Caco-2 (cell line): ENCODE measurements around the gene MEGF6. TPM values are rescaled to one million over a fixed set of nuclear protein-coding genes. Genes with fewer than 3 reads are reported as not detected.

ENCODE experiments used
- BruUV-seq: library from RNA; stranded (reverse); fragments of 400-500 nt; replicated peaks from 2 replicates; lab custom pipeline; 2021; lab: Mats Ljungman, UMichigan
- CTCF ChIA-PET: fragments of 300-600 bp; sonication (Branson Sonifier 250); formaldehyde crosslinking; loops from one replicate; lab custom pipeline; 2022; ENCODE audit warnings: antibody characterized with exemption; lab: Charles Lee
- POLR2A ChIA-PET: fragments of 300-600 bp; sonication (Branson Sonifier 250); formaldehyde crosslinking; loops from one replicate; lab custom pipeline; 2022; ENCODE audit warnings: antibody characterized with exemption; lab: Charles Lee
- DNase-seq, 2 experiments: peaks; one replicate each; pipeline versions ENCODE4 v3.0.0 to v3.0.0-alpha.2; 2020 to 2022
- H3K27me3 ChIP-seq: replicated peaks from 2 replicates; pipeline ENCODE4 v1.6.0; 2011; ENCODE audit warnings: low read length; ENCODE audit not compliant: control insufficient read depth, insufficient read depth
- H3K36me3 ChIP-seq: 2 replicates; pipeline ENCODE4 v1.5.1; 2011; ENCODE audit warnings: low read length; ENCODE audit not compliant: control insufficient read depth, insufficient read depth
- H3K4me1 ChIP-seq: fragments of 250-450 bp; sonication (Bioruptor Pico); 2 replicates; pipeline ENCODE4 v1.5.1; 2020; ENCODE audit warnings: mild to moderate bottlenecking
- H3K4me3 ChIP-seq: 2 replicates; pipeline ENCODE4 v1.5.1; 2011; ENCODE audit warnings: low read depth, mild to moderate bottlenecking, control low read depth, low read length
- H3K9me3 ChIP-seq: fragments of 250-450 bp; sonication (Bioruptor Pico); 2 replicates; pipeline ENCODE4 v1.5.1; 2020; ENCODE audit warnings: mild to moderate bottlenecking, moderate library complexity
- H3K27ac Mint-ChIP-seq: one replicate; pipeline ENCODE4 v1.8.0; 2022; ENCODE audit warnings: mixed read lengths; ENCODE audit not compliant: unreplicated experiment
- H3K27me3 Mint-ChIP-seq: one replicate; pipeline ENCODE4 v1.8.0; 2022; ENCODE audit warnings: mixed read lengths; ENCODE audit not compliant: insufficient read depth, unreplicated experiment
- H3K36me3 Mint-ChIP-seq: one replicate; pipeline ENCODE4 v1.8.0; 2022; ENCODE audit warnings: mild to moderate bottlenecking, mixed read lengths; ENCODE audit not compliant: insufficient read depth, unreplicated experiment
- H3K4me1 Mint-ChIP-seq: one replicate; pipeline ENCODE4 v1.8.0; 2022; ENCODE audit warnings: low read depth, mixed read lengths; ENCODE audit not compliant: unreplicated experiment
- H3K4me3 Mint-ChIP-seq: one replicate; pipeline ENCODE4 v1.8.0; 2022; ENCODE audit warnings: mild to moderate bottlenecking, moderate library complexity, mixed read lengths; ENCODE audit not compliant: unreplicated experiment
- H3K9me3 Mint-ChIP-seq: one replicate; pipeline ENCODE4 v1.8.0; 2022; ENCODE audit warnings: mixed read lengths; ENCODE audit not compliant: unreplicated experiment
- intact Hi-C: fragments of 100-400 bp; cut with micrococcal nuclease; formaldehyde crosslinking; loops from one replicate; pipeline ENCODE4 v1.10.0; 2022; ENCODE audit not compliant: unreplicated experiment
- total RNA-seq: library from RNA; stranded (reverse); gene quantifications from 2 replicates; pipeline ENCODE4 v1.2.3, GENCODE V29; 2022
- TF ChIP-seq, protein P1 (sequence below), 2 experiments: fragments of 200-600 bp in 1 of 2; IDR thresholded peaks; 1 replicate in 1 of 2; 2 replicates in 1 of 2; pipeline versions ENCODE4 v1.5.1 to v1.8.0; 2011 to 2022; ENCODE audit warnings: antibody characterized with exemption in 1 of 2, control low read depth in 1 of 2, inconsistent platforms in 1 of 2, low read depth in 1 of 2, low read length in 1 of 2, mild to moderate bottlenecking in 1 of 2, moderate library complexity in 1 of 2; ENCODE audit not compliant: insufficient read depth in 1 of 2, severe bottlenecking in 1 of 2, unreplicated experiment in 1 of 2

Gene MEGF6
- total RNA-seq, 1 experiment from 2014 or later = 13.3 TPM

DNA sequence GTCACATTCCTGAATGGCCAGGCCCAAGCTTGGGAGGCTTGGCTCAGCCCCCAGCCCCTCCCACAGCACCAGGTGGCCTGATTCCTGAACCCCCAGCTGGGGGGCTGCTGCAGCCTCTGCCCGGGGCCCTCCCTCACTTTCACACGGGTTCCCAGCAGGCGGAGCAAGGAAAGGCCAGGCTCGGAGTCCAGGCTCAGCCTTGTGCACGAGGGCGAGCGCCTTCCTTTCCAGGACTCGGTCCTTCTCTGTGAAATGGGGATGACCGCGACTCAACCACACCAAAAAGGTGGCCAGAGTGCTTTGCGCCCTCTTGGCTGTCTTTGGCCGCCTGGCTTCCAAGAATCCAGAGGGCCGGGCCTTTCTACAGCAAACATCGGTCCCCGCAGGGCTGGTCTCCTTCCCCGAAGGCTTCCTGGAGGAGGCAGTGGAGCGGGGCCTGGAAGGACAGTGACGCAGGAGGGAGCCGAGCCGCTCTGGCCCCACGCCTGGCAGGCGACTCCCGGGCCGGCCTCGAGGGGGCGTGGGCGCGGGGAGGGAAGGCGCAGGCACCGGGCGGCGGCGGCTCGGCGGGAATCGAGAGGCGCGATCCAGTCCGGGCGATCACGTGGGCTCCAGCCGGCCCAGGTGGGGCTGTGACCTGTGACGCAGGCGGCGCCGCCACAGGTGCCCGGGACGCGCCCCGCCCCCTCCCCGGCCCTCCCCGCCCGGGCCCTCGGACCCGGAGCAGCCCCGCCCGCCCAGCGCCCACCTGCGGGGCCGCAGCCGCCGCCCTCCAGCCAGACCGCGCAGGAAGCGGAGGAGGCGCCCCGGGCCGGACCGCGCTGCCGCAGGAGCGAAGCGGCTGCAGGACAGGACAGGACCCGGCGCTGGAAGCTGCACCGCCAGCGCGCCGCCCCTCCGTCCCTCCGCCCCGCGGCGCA lies 157.2 kb downstream of the MEGF6 start, which contains the start of gene ARHGEF16:
Gene ARHGEF16, plus strand, starts transcription at position 775 of the 920 bp plus-strand sequence. CDS start 8,420 bp downstream, outside the sequence.
- Mint-ChIP-seq H3K4me3 (peak within 1 kb of the TSS; percentile 80), H3K9me3 (no peaks in the 10 kb centered on the region), H3K27me3 (no peaks in the 10 kb centered on the region), H3K36me3 (peaks cover 7% of the 10 kb centered on the region), H3K27ac (peak within 1 kb of the TSS; percentile 79), H3K4me1 (peaks cover 16% of the 10 kb centered on the region)
- intact Hi-C loops = loop anchor here (1.0 to 2.0 kb wide), 3 partner anchors 17 to 165 kb away; no protein-coding TSS in a partner anchor
- TF ChIP-seq, protein P1, sequence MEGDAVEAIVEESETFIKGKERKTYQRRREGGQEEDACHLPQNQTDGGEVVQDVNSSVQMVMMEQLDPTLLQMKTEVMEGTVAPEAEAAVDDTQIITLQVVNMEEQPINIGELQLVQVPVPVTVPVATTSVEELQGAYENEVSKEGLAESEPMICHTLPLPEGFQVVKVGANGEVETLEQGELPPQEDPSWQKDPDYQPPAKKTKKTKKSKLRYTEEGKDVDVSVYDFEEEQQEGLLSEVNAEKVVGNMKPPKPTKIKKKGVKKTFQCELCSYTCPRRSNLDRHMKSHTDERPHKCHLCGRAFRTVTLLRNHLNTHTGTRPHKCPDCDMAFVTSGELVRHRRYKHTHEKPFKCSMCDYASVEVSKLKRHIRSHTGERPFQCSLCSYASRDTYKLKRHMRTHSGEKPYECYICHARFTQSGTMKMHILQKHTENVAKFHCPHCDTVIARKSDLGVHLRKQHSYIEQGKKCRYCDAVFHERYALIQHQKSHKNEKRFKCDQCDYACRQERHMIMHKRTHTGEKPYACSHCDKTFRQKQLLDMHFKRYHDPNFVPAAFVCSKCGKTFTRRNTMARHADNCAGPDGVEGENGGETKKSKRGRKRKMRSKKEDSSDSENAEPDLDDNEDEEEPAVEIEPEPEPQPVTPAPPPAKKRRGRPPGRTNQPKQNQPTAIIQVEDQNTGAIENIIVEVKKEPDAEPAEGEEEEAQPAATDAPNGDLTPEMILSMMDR (IDR thresholded peaks at IDR 0.05; ENCODE audit: insufficient read depth in 1 of 2, low read depth in 1 of 2, low read length in 1 of 2, severe bottlenecking in 1 of 2, unreplicated experiment in 1 of 2) = peak; percentile 48 to 54
- no peaks in the 10 kb centered on the region for H3K27me3 ChIP-seq
- CTCF ChIA-PET = interaction anchor here (0.5 to 2.5 kb wide), 23 partner anchors 9 to 1039 kb away, joined by 3 to 173 read pairs (median 5); no protein-coding TSS in a partner anchor
- BruUV-seq = TSS peak; percentile 75
- H3K4me3 ChIP-seq = peak within 1 kb of the TSS; percentile 71
- H3K9me3 ChIP-seq = no peaks in the 10 kb centered on the region
- peaks cover 55% of the 10 kb centered on the region for H3K4me1 ChIP-seq
- POLR2A ChIA-PET = interaction anchor here (1.2 to 2.5 kb wide), 2 partner anchors 17 to 28 kb away, joined by 3 to 31 read pairs; no protein-coding TSS in a partner anchor
- peak; percentile 90 to 92 for DNase-seq
- H3K36me3 ChIP-seq = no peaks in the 10 kb centered on the region; the same call in 1 of the 2 replicates

DNA sequence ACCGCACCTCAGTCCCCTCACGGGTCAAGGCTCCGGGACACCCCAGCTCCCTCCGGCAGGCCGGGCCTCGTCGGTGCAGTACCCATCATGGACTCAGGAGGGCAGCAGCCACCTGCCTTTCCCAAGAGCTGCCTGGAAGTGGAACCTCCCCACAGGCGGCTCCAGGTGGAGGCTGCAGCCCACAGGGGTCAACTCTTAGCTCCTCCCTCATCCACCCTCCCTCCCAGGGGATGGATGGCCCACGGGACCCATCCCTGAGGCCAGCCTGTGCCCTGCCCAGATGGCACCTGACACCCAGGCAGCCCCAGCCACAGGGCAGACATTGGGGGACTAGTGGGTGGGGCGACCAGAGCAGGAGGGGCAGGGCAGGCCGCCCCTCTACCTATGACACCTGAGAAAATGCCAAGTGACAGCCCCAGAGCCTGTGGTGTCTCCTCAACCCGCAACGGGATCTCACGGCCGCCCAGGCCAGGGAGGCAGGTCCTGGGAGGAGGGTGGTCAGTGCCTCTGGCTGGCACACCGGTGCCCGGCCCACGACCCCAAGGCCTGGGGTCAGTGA lies 158.0 kb downstream of the MEGF6 start:
- intact Hi-C loops = loop anchor here (1.0 to 2.0 kb wide), 3 partner anchors 18 to 166 kb away; no protein-coding TSS in a partner anchor
- Histone ChIP-seq H3K4me1 (peaks cover 47% of the 10 kb centered on the region), H3K27me3 (no peaks in the 10 kb centered on the region), H3K4me3 (no peak overlapping the region), H3K9me3 (no peaks in the 10 kb centered on the region), H3K36me3 (no peaks in the 10 kb centered on the region; the same call in 1 of the 2 replicates)
- Mint-ChIP-seq H3K4me1 (peaks cover 7% of the 10 kb centered on the region), H3K9me3 (peaks cover 2% of the 10 kb centered on the region), H3K27ac (no peak overlapping the region), H3K36me3 (peaks cover 5% of the 10 kb centered on the region), H3K27me3 (no peaks in the 10 kb centered on the region), H3K4me3 (peak overlapping the region; percentile 62)
- peak; percentile 84 to 89 for DNase-seq
- TF ChIP-seq, protein P1 (IDR thresholded peaks at IDR 0.05; ENCODE audit: insufficient read depth in 1 of 2, low read depth in 1 of 2, low read length in 1 of 2, severe bottlenecking in 1 of 2, unreplicated experiment in 1 of 2) = peak; percentile 88 to 89
- ChIA-PET CTCF (interaction anchor here (0.5 to 2.5 kb wide), 30 partner anchors 9 to 1865 kb away, joined by 3 to 173 read pairs (median 4); no protein-coding TSS in a partner anchor), POLR2A (interaction anchor here (0.9 to 2.5 kb wide), 3 partner anchors 18 to 28 kb away, joined by 3 to 31 read pairs (median 3); no protein-coding TSS in a partner anchor)
- no TSS peak for BruUV-seq

DNA sequence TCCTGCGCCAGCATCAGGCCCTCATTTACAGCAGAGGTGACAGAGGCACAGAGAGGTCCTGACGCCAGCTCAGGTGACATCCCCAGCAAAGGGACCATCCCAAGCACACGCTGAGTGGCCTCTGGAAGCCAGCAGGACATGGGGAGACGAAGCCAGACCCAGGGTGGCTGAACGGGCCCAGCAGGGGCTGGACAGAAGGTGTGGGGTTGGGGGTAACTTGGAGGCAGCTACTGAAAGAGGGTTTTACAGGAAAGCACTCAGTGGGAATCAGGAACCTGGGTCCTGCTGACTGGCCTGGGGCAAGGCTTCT lies 158.5 kb downstream of the MEGF6 start:
- Histone ChIP-seq H3K27me3 (no peaks in the 10 kb centered on the region), H3K4me1 (peaks cover 42% of the 10 kb centered on the region), H3K36me3 (no peaks in the 10 kb centered on the region; the same call in 1 of the 2 replicates), H3K9me3 (no peaks in the 10 kb centered on the region), H3K4me3 (no peak overlapping the region)
- BruUV-seq = no TSS peak
- Mint-ChIP-seq H3K9me3 (peaks cover 7% of the 10 kb centered on the region), H3K36me3 (peaks cover 5% of the 10 kb centered on the region), H3K27ac (no peak overlapping the region), H3K4me3 (no peak overlapping the region), H3K27me3 (peaks cover 3% of the 10 kb centered on the region), H3K4me1 (peaks cover 6% of the 10 kb centered on the region)
- ChIA-PET CTCF (interaction anchor here (0.5 to 2.5 kb wide), 29 partner anchors 8 to 1865 kb away, joined by 3 to 173 read pairs (median 4); no protein-coding TSS in a partner anchor), POLR2A (interaction anchor here (0.9 to 2.5 kb wide), 3 partner anchors 19 to 29 kb away, joined by 3 to 31 read pairs (median 3); no protein-coding TSS in a partner anchor)
- intact Hi-C loops = loop anchor here (1.0 to 2.0 kb wide), 3 partner anchors 18 to 166 kb away; no protein-coding TSS in a partner anchor
- TF ChIP-seq, protein P1 (IDR thresholded peaks at IDR 0.05; ENCODE audit: insufficient read depth in 1 of 2, low read depth in 1 of 2, low read length in 1 of 2, severe bottlenecking in 1 of 2, unreplicated experiment in 1 of 2) = no peak
- DNase-seq = no peak
